GM21528 (cell line): ENCODE results near the gene SPINT1.

Experiments used
- ATAC-seq: cut with Tn5 transposase; IDR thresholded peaks from one replicate; pipeline ENCODE4 v1.9.1; 2021; ENCODE audit warnings: mild to moderate bottlenecking, moderate library complexity; ENCODE audit not compliant: unreplicated experiment, low FRiP score

The SPINT1 gene, protein sequence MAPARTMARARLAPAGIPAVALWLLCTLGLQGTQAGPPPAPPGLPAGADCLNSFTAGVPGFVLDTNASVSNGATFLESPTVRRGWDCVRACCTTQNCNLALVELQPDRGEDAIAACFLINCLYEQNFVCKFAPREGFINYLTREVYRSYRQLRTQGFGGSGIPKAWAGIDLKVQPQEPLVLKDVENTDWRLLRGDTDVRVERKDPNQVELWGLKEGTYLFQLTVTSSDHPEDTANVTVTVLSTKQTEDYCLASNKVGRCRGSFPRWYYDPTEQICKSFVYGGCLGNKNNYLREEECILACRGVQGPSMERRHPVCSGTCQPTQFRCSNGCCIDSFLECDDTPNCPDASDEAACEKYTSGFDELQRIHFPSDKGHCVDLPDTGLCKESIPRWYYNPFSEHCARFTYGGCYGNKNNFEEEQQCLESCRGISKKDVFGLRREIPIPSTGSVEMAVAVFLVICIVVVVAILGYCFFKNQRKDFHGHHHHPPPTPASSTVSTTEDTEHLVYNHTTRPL

DNA sequence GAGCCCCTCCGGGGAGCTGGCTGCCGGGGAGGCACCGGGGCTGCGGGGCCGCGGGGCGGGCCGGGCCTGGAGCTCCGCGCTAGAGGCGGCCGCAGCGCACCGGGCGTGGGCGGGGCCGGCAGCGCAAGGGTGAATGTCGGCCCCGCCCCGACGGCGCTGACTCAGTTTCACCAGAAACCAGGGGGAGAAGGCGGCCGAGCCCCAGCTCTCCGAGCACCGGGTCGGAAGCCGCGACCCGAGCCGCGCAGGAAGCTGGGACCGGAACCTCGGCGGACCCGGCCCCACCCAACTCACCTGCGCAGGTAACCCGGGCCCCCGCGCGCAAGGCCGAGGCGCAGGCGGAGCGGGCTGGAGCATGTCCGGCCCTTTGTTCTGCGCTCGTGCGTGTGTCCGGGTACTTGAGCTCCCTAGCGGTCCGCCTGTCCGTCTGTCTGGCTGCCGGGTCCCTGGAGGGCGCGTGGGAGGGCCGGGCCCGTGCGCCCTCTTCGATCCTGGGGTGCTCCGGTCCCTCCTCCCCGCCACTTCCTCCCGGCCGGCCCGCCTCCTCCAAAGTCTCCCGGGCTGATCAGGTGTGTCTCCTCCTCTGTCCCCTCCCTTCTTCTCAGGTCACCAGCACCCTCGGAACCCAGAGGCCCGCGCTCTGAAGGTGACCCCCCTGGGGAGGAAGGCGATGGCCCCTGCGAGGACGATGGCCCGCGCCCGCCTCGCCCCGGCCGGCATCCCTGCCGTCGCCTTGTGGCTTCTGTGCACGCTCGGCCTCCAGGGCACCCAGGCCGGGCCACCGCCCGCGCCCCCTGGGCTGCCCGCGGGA is at the start of gene SPINT1:
SPINT1 (plus strand) TSS at position 164 of the 811 bp plus-strand sequence; CDS start at position 671, 507 bp downstream.
- ATAC-seq: no peak

DNA sequence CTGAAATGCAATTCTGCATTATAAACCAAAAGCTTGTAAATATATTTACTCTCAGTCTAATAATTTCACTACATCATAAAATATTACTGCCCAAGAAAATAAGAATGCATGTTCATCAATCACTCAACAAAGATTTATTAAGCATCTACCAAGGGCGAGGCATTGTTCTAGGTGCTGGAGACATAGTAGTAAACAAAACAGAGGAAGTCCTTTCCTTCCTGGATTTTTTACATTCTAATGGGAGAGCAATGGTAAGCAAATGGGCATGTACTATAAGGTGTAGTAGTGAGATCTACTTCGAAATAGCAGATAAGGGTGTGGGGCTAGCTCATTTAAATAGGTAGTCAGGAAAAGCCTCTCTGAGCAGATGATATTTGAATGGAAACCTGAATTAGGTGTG is 47.8 kb upstream of the SPINT1 start:
- ATAC-seq: no peak

DNA sequence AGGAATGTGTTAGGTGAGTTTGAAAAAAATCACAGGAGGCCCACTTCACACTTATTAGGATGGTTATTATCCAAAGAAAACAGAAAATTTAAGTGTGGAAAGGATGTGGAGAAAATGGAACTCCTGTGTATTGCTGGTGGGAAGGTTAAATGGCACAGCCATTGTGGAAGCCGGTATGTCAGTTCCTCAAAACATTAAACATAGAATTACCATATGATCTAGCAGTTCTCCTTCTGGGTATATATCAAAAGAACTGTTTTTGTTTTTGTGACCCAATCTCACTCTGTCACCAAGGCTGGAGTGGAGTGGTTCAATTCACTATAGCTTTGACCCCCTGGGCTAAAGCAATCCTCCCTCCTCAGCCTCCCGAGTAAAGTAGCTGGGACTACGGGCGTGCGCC is 47.3 kb upstream of the SPINT1 start:
- no peak for ATAC-seq

DNA sequence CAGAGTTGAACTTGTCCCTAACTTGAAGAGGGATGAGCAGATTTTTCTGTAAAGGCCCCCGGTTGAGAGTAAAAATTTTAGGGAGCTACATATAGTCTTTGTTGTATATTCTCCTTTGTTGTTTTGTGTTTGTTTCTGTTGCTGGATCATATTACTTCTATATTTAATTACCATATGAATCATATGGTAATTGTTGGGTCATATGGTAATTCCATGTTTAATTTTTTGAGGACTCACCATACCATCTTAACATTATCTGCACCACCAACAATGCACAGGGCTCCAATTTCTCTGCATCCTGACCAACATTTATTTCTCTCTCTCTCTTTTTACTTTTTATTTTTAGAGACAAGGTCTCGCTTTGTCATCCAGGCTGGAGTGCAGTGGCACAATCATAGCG is 44.3 kb upstream of the SPINT1 start:
- no peak for ATAC-seq

DNA sequence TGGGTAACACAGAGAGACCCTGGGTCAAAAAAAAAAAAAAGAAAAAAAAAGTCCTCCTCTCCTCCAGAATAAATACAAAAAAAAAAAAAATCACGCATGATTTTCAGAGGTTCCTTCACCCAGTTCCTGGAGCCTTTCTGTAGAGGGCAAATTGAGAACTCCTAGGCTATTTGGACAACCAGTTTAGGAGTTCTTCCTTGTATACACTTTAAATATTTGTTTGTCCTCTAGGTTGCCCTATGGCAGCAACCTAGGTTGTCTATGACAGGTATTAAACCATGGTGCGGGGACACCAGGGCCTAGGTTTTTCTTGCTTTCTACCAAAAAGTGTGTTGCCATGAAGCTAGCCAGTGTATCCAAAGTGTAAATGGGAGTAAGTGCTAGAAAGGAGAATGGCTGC is 40.8 kb upstream of the SPINT1 start:
- no peak for ATAC-seq

DNA sequence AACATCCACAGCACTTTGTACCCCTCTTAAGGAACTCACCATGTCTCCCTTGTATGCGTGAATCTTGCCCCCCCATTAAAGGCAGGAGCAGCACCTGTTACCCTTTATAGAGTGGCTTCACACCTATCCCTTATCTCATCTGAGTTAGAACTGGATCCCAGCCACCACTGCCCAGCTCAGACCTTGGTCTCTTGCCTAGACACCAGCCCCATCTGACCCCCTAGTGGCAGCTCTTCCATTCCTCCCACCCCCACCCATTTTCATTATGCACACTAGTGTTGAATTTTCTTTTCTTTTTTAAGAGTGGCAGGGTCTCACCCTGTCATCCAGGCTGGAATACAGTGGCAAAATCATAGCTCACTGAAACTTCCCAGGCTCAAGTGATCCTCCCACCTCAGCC is 40.2 kb upstream of the SPINT1 start:
- no peak for ATAC-seq

DNA sequence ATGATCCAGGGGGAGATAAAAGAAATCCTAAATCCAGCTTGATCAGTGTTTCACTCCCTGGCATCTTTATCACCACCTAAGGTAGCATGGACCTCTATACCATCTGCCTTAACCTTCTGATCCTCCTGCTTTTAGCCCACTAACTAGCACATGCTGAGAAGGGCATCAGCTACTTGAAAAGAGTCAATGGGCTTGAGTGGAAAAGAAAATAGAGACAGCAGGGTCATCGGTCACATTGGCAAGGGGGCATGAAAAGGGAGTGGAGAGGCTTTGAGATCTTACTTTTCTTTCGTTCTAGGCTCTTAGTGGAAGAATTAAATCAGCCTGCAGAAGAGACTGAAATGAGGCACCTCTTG is 37.2 kb upstream of the SPINT1 start:
- ATAC-seq: no peak

DNA sequence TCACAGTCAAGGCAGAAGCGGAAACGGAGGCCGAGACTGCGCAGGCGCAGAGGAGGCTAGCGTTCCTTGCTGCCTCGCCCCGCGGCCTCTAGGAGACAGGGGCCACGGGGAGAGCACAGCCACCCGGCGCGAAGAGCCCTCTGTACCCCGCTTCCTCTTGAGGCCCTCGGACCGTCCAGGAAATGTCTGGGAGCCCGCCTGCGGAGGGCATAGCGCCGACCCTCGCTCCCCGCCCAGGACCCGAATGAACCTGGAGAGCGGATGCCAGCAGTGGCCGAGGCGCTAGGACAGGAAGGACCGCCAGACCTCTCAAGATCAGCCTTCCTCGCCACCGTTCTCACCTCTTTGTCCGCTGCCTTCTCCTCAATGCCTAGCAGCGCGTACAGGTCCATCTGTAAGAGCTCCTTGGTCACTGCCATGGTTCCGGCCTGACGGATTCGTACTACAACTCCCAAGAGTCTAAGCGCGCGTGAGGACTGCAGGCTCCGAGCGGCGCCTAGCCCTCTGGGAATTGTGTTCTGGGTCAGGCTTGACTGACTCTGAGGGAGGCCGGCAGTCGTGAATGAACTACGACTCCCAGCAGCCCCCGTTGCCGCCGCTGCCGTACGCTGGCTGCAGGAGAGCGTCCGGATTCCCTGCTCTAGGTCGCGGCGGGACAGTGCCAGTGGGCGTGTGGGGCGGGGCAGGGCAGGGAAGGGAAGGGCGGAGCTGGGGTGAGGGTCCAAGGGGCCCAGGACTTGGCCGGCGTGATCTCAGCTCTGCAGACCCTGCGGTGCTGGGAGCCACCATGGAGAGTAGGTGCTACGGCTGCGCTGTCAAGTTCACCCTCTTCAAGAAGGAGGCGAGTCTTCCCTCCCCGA is 36.6 kb upstream of the SPINT1 start, which contains the start of the genes DNAJC17 and ZFYVE19:
DNAJC17 (minus strand) TSS at position 446 of the 860 bp plus-strand sequence; CDS start at position 419, 27 bp downstream.
ZFYVE19 (plus strand) TSS at position 62 of the 860 bp plus-strand sequence; CDS start at position 563, 501 bp downstream.
- peak; percentile 94 for ATAC-seq

DNA sequence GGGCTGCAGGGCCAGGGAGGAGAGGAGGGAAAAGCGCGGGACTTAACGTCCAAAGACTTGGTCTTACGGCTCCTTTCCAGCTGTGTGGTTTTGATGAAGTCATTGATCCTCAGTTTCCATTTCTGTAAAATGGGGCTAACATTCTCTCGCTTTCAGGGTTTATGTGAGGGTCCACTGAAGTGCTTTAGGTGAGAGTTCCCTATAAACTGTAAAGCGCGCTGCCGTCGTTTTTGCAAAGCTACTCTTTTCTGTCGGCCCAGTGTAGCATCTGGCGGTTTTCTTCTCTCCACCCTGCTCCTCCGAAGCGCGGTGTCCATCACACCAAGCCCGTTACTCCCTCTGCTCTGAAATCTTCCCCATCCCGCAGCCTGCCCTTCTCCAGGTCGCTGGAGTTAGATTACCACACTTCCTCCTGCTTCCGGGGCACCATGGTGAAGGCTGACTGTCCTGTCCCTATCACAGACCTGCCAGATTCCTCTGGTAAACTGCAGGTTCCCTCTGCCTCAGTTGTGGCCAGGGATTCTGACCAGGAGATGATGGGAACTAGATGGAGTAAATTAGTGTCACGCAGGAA is 35.9 kb upstream of the SPINT1 start:
- ATAC-seq: no peak

DNA sequence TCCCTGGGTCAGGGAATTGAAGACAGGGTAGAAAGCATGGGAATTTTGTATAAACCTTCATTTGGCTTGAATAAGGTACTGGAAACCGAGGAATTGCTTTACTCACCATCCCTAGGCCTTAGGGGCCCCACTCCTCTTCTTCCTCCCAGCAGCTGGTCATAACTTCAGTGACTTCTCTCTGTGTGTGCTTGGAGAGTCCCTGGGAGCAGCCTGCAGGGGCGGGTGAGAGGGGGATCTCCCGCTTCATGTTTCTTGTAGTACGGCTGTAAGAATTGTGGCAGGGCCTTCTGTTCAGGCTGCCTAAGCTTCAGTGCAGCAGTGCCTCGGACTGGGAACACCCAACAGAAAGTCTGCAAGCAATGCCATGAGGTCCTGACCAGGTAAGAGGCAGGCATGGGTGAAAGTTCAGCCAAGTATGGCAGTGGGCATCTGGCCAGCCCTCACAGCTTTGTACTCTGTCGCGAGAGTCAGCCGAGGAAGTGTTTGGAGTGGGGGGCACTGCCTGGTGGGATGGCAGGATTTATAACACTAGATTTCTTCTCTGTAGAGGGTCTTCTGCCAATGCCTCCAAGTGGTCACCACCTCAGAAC is 34.9 kb upstream of the SPINT1 start:
- ATAC-seq: no peak

DNA sequence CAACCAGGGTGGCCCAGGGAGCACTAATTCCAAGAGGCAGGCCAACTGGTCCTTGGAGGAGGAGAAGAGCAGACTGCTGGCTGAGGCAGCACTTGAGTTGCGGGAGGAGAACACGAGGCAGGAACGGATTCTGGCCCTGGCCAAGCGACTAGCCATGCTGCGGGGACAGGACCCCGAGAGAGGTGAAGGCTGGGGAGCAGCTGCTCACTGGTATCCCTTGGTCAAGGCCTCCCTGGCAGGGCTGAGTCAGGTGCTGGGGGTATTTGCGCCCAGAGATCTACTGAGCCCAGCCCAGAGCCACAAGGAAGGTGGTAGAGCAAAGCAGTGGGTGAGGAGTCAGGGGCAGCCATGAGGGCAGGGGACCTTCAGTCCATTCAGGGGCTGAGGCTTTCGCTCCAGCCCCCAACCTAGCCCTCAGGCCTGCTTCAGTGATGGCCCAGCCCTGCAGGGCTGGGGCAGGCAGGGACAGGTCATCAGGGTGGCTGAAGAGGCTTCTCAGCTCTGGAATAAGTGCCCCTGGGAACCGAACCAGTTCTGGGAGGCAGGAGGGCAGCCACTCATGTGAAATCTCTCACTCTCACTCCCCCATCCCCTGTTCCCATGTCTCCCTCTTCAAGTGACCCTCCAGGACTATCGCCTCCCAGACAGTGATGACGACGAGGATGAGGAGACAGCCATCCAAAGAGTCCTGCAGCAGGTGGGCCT is 31.0 kb upstream of the SPINT1 start:
- ATAC-seq: no peak

DNA sequence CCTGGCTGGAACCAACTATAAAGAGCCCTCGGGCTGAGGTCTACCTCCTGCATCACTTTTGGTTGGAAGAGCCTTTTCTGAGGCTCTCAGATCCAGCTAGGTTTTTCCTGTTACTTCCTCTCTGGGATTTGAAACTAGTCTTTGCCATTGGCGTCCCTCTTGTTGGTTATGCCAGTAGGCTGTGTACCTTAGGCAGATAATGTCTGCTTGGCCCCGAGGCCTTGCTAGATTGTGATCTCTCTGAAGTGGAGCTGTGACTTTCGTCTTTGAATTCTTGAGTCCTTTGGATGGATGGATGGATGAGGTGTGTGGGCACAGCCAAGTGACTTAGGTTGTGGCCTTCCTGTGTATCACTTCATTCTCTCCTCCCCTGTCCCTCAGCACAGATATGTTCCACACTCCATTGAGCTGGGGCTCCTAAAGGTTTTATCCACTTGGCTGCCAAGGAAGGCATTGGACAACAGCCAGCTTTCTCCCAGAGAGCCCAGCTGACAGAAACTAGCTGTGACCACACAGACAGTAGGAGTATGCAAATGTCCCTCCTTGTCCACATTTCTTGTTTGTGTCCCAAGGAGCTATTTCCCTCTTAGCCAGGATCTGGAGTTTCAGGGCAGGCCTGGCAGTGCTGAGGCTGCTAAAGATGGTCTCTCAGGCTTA is 28.7 kb upstream of the SPINT1 start:
- no peak for ATAC-seq

DNA sequence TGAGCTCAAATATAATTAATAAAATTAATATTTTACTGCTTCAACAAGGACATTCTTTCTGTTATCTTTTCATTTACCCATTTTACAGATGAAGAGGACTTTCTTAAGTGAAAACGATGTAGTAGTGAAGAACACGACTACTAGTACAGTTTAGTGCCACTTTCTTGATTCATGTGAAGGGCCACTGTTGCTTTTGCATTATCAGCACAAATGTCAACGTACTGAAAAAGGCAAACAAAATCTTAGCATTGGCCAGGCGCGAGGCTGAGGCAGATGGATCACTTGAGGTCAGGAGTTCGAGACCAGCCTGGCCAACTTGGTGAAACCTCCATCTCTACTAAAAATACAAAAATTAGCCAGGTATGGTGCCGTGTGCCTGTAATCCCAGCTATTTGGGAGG is 24.8 kb upstream of the SPINT1 start:
- ATAC-seq: no peak

DNA sequence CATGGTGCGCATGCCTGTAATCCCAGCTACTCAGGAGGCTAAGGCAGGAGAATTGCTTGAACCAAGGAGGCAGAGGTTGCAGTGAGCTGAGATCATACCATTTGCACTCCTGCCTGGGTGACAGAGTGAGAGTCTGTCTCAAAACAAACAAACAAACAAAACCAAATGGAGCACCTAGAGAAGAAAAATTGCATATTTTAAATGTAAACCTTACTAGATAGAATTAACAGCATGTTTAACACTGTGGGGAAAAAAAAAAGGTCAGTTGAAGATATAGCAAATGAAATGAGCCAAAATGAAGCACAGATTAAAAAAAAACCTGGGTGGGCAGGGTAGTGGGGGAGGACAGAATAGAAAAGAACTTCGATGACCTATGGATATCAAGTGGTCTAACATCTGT is 22.7 kb upstream of the SPINT1 start:
- no peak for ATAC-seq

DNA sequence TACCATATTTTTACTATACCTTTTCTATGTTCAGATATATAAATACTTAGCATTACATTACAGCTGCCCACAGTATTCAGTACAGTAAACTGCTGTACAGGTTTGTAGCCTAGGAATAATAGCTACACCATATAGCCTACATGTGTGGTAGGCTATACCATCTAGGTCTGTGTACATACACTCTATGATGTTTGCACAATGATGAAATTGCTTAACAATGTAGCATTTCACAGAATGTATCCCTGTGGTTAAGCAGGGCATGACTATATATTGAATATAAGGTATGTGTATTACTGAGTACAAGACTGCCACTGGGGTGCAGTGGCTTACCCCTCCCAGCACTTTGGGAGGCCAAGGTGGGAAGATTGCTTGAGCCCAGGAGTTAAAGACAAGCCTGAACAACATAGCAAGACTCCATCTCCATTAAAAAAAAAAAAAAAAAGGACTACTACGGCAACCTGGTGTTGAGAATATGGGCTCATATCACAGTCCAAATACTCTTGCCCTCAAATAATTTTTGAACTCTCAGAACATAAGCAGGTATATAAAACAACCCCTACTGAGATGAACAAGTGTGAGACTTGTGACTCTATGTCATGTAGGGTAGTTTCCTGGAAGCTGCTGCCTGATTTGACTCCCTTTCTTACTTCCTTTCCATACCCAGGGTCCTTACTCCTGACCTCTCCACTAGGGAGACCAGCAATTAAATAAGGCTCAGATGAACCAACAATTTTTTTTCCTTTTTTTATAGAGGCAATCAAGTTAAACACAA is 20.1 kb upstream of the SPINT1 start:
- ATAC-seq: no peak

DNA sequence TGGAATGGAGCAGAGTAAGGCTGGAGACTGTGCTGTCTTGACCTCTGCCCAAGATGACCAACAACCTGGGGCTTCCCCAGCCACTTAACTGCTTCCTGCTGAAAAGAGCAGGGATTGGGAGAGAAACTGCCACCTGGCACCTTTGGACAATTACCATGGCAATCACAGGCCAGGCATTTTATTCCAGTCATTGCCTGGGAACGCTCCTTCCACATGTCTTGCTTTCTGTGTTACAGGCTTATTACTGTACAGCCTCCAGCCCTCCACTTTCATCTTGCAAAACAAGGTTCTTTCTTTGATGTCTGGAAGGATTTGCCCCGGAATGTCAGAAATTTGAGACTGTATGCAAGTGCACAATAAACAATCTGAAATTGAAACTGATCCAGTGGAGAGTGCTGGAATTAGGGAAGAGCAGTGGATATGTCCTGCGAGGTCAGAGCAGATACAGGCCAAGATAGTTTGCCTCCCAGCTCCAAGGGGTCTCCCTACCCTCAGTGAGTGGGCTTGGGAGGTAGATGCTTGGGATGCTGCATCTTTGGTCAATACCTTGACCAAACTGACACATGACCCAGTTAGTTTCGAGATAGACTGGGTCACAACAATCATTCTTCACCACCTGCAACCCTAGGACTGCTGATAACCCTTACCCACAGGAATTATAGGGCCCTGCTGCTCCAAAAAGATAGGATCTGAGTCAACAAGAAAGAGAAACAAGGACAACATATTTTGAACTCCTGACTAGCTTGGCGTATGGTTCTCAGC is 18.0 kb upstream of the SPINT1 start:
- ATAC-seq: no peak

DNA sequence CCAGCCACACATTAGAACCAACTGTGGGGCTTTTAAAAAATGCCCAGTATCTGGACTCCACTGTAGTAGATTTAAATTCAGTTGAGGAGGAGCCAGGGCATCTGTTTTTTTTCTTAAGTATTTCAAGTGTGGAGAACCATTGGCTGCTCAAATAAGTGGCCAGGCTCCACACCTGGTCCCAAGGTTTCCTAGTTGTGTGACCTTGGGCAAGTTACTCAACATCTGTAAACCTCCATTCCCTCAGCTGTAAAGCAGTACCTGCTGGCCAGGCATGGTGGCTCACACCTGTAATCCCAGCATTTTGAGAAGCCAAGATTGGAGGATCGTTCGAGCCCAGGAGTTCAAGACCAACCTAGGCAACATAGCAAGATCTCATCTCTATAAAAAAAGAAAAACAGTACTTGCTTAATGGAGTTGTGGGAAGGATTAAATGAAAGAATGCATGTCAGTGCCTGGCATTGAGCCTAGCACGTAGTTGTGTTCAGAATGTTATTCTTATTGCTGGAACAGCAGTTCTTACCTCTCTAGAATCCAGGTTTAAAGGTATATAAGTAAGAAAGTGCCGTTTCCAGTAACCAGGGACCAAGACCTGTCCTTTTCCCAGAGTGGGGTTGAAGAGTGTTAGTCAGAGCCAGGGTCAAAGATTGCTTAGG is 17.3 kb upstream of the SPINT1 start:
- ATAC-seq: no peak
